DND-41 (cell line): ENCODE measurements around the gene HOXD9.
A peak's percentile ranks its signal among the peaks of the same experiment; 100 is the strongest.

Experiments
- ATAC-seq: fragments of 200-7000 bp; cut with Tn5 transposase; 3 replicates; pipeline ENCODE4 v1.9.1; 2021; ENCODE audit warnings: low read depth; ENCODE audit not compliant: insufficient read depth
- DNase-seq: peaks from one replicate; pipeline ENCODE4 v3.0.0-alpha.2; 2020
- H2AFZ ChIP-seq: 2 replicates; pipeline ENCODE4 v1.6.0; 2012; ENCODE audit warnings: low read depth, low read length
- H3K27ac ChIP-seq: 2 replicates; pipeline ENCODE4 v1.5.1; 2012; ENCODE audit warnings: low read length, inconsistent platforms
- H3K27me3 ChIP-seq: fragments of 200-600 bp; sonication (generic); 2 replicates; pipeline ENCODE4 v1.6.0; 2012; ENCODE audit warnings: low read length, mild to moderate bottlenecking, inconsistent platforms; ENCODE audit not compliant: insufficient read depth, poor library complexity
- H3K36me3 ChIP-seq: 2 replicates; pipeline ENCODE4 v1.5.1; 2012; ENCODE audit warnings: low read length, inconsistent platforms; ENCODE audit not compliant: insufficient read depth
- H3K4me1 ChIP-seq: 2 replicates; pipeline ENCODE4 v1.5.1; 2012; ENCODE audit warnings: mild to moderate bottlenecking, low read length; ENCODE audit not compliant: insufficient read depth
- H3K4me2 ChIP-seq: 2 replicates; pipeline ENCODE4 v1.6.0; 2012; ENCODE audit warnings: mild to moderate bottlenecking, moderate library complexity, low read length, inconsistent platforms; ENCODE audit not compliant: insufficient read depth
- H3K4me3 ChIP-seq, 2 experiments: fragments of 200-600 bp in 1 of 2; shearing (Covaris generic) in 1 of 2; 2 replicates each; pipeline ENCODE4 v1.5.1; 2012 to 2016; ENCODE audit warnings: inconsistent platforms in 2 of 2, low read length in 2 of 2, mild to moderate bottlenecking in 2 of 2, low read depth in 1 of 2, moderate library complexity in 1 of 2
- H3K79me2 ChIP-seq: 2 replicates; pipeline ENCODE4 v1.6.0; 2012; ENCODE audit warnings: low read length, inconsistent platforms; ENCODE audit not compliant: insufficient read depth
- H3K9ac ChIP-seq: 2 replicates; pipeline ENCODE4 v1.6.0; 2012; ENCODE audit warnings: low read depth, mild to moderate bottlenecking, inconsistent platforms, low read length, moderate library complexity
- H3K9me3 ChIP-seq: 2 replicates; pipeline ENCODE4 v1.5.1; 2012; ENCODE audit warnings: low read length, moderate library complexity, mild to moderate bottlenecking, inconsistent platforms; ENCODE audit not compliant: insufficient read depth, severe bottlenecking
- H4K20me1 ChIP-seq: 2 replicates; pipeline ENCODE4 v1.6.0; 2012; ENCODE audit warnings: low read length; ENCODE audit not compliant: insufficient read depth
- EZH2 ChIP-seq: IDR thresholded peaks from 3 replicates; pipeline ENCODE4 v1.6.1; 2012; ENCODE audit warnings: borderline replicate concordance, low read depth, mild to moderate bottlenecking, moderate library complexity, low read length, inconsistent platforms; ENCODE audit not compliant: severe bottlenecking
- TF ChIP-seq, protein P1 (sequence below): IDR thresholded peaks from 2 replicates; pipeline ENCODE4 v1.5.1; 2012; ENCODE audit warnings: borderline replicate concordance, low read length, moderate library complexity, mild to moderate bottlenecking; ENCODE audit not compliant: poor library complexity, severe bottlenecking; ENCODE audit errors: extremely low read depth

HOXD9 gene

DNA sequence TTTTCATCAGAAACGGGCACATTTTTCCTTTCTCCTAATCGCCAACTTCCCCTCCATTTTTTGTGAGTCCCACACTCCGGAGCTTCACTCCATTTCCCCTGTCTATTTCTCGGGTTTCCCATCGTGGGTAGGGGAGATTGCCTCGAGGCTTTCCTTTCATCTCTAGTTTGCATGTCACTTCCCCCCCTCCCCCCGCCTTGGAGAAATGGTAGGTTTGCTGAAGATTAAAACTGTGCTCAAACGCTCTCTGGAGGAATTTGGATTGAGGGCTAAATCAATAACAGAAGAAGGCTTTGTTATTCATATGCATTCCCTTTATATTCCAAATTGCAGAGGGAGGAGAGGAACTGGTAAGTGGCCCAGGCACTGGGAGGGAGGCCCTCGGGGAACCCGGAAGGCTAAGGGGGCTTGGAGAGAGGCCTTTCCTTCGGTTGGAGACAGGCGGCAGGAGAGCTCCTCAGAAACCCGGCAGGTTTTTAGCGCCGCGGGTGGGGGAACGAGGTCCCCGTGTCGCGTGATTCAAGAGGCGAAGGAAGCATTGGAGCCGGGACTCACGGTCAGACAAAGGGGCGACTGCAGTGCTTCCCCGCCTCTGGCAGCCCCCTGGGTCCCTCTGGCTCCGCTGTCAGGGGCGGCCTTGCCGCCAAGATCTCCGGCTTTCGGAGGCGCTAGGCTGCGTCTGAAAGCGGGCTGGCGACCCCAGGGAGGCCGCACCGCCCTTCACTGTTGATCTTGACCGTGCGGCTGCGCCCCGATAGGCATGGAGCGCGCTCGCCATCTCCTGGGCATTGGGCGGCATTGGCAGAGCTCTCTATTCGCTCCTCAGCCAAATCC, 25.3 kb upstream of the HOXD9 start:
- TF ChIP-seq, protein P1, sequence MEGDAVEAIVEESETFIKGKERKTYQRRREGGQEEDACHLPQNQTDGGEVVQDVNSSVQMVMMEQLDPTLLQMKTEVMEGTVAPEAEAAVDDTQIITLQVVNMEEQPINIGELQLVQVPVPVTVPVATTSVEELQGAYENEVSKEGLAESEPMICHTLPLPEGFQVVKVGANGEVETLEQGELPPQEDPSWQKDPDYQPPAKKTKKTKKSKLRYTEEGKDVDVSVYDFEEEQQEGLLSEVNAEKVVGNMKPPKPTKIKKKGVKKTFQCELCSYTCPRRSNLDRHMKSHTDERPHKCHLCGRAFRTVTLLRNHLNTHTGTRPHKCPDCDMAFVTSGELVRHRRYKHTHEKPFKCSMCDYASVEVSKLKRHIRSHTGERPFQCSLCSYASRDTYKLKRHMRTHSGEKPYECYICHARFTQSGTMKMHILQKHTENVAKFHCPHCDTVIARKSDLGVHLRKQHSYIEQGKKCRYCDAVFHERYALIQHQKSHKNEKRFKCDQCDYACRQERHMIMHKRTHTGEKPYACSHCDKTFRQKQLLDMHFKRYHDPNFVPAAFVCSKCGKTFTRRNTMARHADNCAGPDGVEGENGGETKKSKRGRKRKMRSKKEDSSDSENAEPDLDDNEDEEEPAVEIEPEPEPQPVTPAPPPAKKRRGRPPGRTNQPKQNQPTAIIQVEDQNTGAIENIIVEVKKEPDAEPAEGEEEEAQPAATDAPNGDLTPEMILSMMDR: peak; percentile 91
- TF ChIP-seq EZH2: no peak
- Histone ChIP-seq H2AFZ (peak overlapping the region; percentile 90), H3K27ac (peak overlapping the region; percentile 92), H3K9ac (peak overlapping the region; percentile 89), H3K79me2 (peaks cover 26% of the 10 kb centered on the region), H3K27me3 (no peaks in the 10 kb centered on the region), H3K4me1 (peaks cover 44% of the 10 kb centered on the region), H3K4me3 (peak overlapping the region; percentile 17 to 57), H3K9me3 (no peaks in the 10 kb centered on the region), H3K4me2 (peak overlapping the region; percentile 74), H3K36me3 (no peaks in the 10 kb centered on the region), H4K20me1 (no peaks in the 10 kb centered on the region)
- DNase-seq (peak; percentile 86), ATAC-seq (peak; percentile 82)

DNA sequence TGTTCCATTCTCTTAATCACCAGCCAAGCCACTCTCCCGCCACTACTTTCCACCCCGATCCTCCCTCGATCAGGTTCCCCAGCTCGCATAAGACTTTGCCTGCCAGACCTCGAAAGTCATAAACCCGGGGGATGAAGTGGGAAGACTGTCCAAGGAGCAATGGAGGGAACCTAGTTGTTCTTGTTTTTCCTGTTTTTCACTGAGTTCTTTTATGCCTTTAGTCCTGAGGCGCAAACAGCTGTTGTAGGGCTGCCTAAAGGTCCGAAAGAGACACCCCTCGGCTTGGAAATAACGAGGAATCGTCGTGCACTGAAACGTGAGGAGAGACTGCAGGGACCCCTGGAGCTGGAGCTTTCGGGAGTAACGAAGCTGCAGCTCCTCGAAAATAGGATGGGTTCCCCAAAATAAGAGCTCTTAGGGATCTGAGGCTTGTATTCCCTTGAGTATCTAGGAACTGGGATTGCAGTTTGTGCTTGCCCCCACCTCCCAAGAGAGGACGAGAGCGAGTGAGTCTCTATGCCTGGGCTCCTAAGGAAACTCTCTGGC, 24.6 kb upstream of the HOXD9 start:
- Histone ChIP-seq H3K27me3 (no peaks in the 10 kb centered on the region), H3K9ac (peak overlapping the region; percentile 89), H3K9me3 (no peaks in the 10 kb centered on the region), H4K20me1 (no peaks in the 10 kb centered on the region), H3K4me2 (peak overlapping the region; percentile 74), H3K4me3 (peak overlapping the region; percentile 17 to 57; a peak in 3 of 4 replicates), H3K4me1 (peaks cover 44% of the 10 kb centered on the region), H2AFZ (peak overlapping the region; percentile 90), H3K36me3 (no peaks in the 10 kb centered on the region), H3K79me2 (peaks cover 26% of the 10 kb centered on the region), H3K27ac (peak overlapping the region; percentile 92)
- ATAC-seq (no peak), DNase-seq (no peak)
- no peak for TF ChIP-seq EZH2
- TF ChIP-seq, protein P1: no peak

DNA sequence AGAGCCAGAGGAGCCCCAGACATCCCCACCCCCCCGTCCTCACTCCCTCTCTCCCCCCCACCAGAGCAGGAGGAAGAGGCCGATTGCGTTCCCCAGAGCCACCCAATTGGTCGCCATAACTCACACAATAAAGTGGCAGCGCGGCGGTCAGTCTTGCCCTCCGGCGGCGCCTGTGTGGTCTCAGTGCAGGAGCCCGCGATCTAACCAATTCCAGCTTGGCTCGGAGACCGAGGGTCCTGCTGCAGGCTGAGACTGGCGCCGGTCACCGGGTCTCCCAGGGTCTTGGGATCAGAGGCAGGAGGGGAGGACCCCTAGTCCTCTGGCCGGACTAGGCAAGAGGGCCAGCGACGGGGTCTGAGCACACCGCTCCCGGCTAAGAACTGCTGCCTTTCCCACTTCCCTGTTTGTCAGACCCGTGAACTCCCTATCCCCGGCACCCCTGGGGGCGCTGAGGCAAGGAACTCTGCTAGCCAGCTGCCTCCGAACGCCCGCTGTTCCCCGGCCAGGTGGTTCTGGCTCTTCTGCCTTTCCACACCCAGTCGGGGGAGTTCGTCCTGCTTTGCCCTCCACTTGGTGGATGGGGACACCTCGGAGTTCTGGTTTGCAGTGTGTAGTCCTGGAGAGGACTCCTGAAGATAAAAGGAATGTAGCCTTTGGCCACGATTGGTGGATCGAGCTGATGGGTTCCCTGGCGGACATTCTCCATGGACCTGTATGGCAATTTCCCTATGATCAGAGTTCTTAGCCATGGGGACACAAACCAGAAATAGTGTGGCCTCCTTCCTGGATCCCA, 24.0 kb upstream of the HOXD9 start:
- peak overlapping the region; percentile 92 for H3K27ac ChIP-seq
- peak overlapping the region; percentile 74; the same call in 1 of the 2 replicates for H3K4me2 ChIP-seq
- H3K4me1 ChIP-seq: peaks cover 39% of the 10 kb centered on the region
- DNase-seq (no peak), ATAC-seq (no peak)
- H3K9ac ChIP-seq: peak overlapping the region; percentile 89; the same call in 1 of the 2 replicates
- H3K36me3 ChIP-seq: no peaks in the 10 kb centered on the region
- TF ChIP-seq EZH2: no peak
- TF ChIP-seq, protein P1: no peak
- peak overlapping the region in 1 of 2 experiments; percentile 57; a peak in 1 of 4 replicates for H3K4me3 ChIP-seq
- no peaks in the 10 kb centered on the region for H3K9me3 ChIP-seq
- H3K27me3 ChIP-seq: no peaks in the 10 kb centered on the region
- H2AFZ ChIP-seq: peak overlapping the region; percentile 90; the same call in 1 of the 2 replicates
- peaks cover 21% of the 10 kb centered on the region for H3K79me2 ChIP-seq
- no peaks in the 10 kb centered on the region for H4K20me1 ChIP-seq
